ENCODE data around the gene FNIP1. TPM values are rescaled to one million over a fixed set of nuclear protein-coding genes. Genes with fewer than 3 reads are reported as not detected.

The FNIP1 gene
- polyA plus RNA-seq, 1 donor from 2014 or later, result 18.1 TPM

DNA sequence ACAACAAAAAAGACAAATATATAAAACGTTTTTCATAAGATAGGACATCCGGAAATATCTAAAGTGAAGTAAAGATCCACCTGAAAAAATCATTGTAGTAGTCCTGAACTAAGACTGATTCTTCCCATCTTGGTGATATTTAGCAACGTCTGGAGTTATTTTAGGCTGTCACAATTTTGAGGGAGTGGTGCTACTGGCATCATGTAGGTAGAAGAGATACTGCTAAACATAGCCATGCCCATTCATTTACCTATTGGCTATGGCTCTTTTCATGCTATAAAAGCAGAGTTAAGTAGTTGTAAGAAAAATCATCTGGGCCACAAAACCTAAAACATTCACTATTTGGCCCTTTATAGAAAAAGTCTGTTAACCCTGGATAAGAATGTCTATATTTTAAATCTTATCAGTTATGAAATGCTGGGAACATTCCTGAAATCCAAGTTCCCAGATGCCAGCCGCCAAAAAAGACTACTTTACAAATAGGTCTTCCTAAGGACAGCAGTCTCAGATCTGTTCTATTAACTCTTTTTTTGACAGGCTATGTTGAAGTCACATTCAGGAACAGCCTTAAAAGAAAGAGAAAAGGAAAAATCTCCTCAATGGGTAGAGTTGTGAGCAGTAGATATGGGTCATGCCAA lies 188.8 kb downstream of the FNIP1 start:
- Histone ChIP-seq H3K4me3 (ENCODE audit: low read length) (no peak overlapping the region), H3K4me2 (ENCODE audit: low read length) (no peak overlapping the region), H2AFZ (ENCODE audit: low read depth, low read length) (no peak overlapping the region), H3K79me2 (replicated peaks; ENCODE audit: insufficient read depth, low read length) (peaks cover 13% of the 10 kb centered on the region), H3K9me2 (ENCODE audit: insufficient read depth, low read length) (no peaks in the 10 kb centered on the region), H3K27ac (ENCODE audit: low read length) (no peak overlapping the region), H3K36me3 (ENCODE audit: insufficient read depth, low read length) (no peaks in the 10 kb centered on the region), H4K20me1 (ENCODE audit: insufficient read depth) (no peaks in the 10 kb centered on the region), H3K9ac (ENCODE audit: low read length) (no peak overlapping the region), H3K9me3 (ENCODE audit: low read length) (no peaks in the 10 kb centered on the region), H3F3A (ENCODE audit: insufficient read depth, low read length, poor library complexity, severe bottlenecking) (no peaks in the 10 kb centered on the region), H3K27me3 (ENCODE audit: insufficient read depth, low read depth, low read length) (no peaks in the 10 kb centered on the region)
- TF ChIP-seq RAD21 (conservative IDR thresholded peaks at IDR 0.05) (no peak), EP300 (conservative IDR thresholded peaks at IDR 0.05; ENCODE audit: poor library complexity, severe bottlenecking) (no peak), MXI1 (conservative IDR thresholded peaks at IDR 0.05; ENCODE audit: poor library complexity, severe bottlenecking) (no peak), EZH2 (IDR thresholded peaks at IDR 0.05; ENCODE audit: borderline replicate concordance, insufficient read depth, low read length, poor library complexity, severe bottlenecking) (no peak), SMC3 (conservative IDR thresholded peaks at IDR 0.05; ENCODE audit: poor library complexity) (no peak)

- H4K20me1 ChIP-seq (ENCODE audit: insufficient read depth), result no peaks in the 10 kb centered on the region
- no peaks in the 10 kb centered on the region for H3K9me2 ChIP-seq (ENCODE audit: insufficient read depth, low read length)
- H3K27ac ChIP-seq (ENCODE audit: low read length), result no peak overlapping the region
- H3K9me3 ChIP-seq (ENCODE audit: low read length), result no peaks in the 10 kb centered on the region
- H3K79me2 ChIP-seq (replicated peaks; ENCODE audit: insufficient read depth, low read length), result peaks cover 13% of the 10 kb centered on the region
- H3K36me3 ChIP-seq (ENCODE audit: insufficient read depth, low read length), result no peaks in the 10 kb centered on the region
- no peak overlapping the region for H2AFZ ChIP-seq (ENCODE audit: low read depth, low read length)
- no peak overlapping the region for H3K9ac ChIP-seq (ENCODE audit: low read length)
- H3K4me3 ChIP-seq (ENCODE audit: low read length), result no peak overlapping the region
- TF ChIP-seq POLR2AphosphoS5 (IDR thresholded peaks at IDR 0.05) (no peak), SMC3 (conservative IDR thresholded peaks at IDR 0.05; ENCODE audit: poor library complexity) (no peak), MXI1 (conservative IDR thresholded peaks at IDR 0.05; ENCODE audit: poor library complexity, severe bottlenecking) (no peak), TAF1 (IDR thresholded peaks at IDR 0.05; ENCODE audit: low read depth) (no peak), EZH2 (IDR thresholded peaks at IDR 0.05; ENCODE audit: borderline replicate concordance, insufficient read depth, low read length, poor library complexity, severe bottlenecking) (no peak), EP300 (conservative IDR thresholded peaks at IDR 0.05; ENCODE audit: poor library complexity, severe bottlenecking) (no peak), RAD21 (conservative IDR thresholded peaks at IDR 0.05) (no peak), REST (IDR thresholded peaks at IDR 0.05; ENCODE audit: borderline replicate concordance) (no peak)
- TF ChIP-seq, protein P1, sequence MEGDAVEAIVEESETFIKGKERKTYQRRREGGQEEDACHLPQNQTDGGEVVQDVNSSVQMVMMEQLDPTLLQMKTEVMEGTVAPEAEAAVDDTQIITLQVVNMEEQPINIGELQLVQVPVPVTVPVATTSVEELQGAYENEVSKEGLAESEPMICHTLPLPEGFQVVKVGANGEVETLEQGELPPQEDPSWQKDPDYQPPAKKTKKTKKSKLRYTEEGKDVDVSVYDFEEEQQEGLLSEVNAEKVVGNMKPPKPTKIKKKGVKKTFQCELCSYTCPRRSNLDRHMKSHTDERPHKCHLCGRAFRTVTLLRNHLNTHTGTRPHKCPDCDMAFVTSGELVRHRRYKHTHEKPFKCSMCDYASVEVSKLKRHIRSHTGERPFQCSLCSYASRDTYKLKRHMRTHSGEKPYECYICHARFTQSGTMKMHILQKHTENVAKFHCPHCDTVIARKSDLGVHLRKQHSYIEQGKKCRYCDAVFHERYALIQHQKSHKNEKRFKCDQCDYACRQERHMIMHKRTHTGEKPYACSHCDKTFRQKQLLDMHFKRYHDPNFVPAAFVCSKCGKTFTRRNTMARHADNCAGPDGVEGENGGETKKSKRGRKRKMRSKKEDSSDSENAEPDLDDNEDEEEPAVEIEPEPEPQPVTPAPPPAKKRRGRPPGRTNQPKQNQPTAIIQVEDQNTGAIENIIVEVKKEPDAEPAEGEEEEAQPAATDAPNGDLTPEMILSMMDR (IDR thresholded peaks at IDR 0.05; ENCODE audit: poor library complexity, severe bottlenecking), result no peak
- H3F3A ChIP-seq (ENCODE audit: insufficient read depth, low read length, poor library complexity, severe bottlenecking), result no peaks in the 10 kb centered on the region
- no peak overlapping the region for H3K4me2 ChIP-seq (ENCODE audit: low read length)
- no peaks in the 10 kb centered on the region for H3K27me3 ChIP-seq (ENCODE audit: insufficient read depth, low read depth, low read length)
Observed at GRCh38 chr5:131607418-131607817, 189.4 kb downstream of the FNIP1 start.

Data from neural cell (in vitro differentiated cells).